Lower leg skin (tissue), 3 donors: ENCODE results near the gene PLXNB1.

ENCODE experiments used
- POLR2A ChIP-seq, 2 donors: fragments of 450-650 bp; IDR thresholded peaks; one replicate each; pipeline ENCODE4 v1.6.1; 2016 to 2017; ENCODE audit warnings: antibody characterized with exemption in 2 of 2, mild to moderate bottlenecking in 1 of 2, moderate library complexity in 1 of 2
- TF ChIP-seq, protein P1 (sequence below), 3 donors: fragments of 450-650 bp; IDR thresholded peaks; one replicate each; pipeline ENCODE4 v1.5.1; 2016; ENCODE audit warnings: antibody characterized with exemption in 3 of 3, mild to moderate bottlenecking in 3 of 3, moderate library complexity in 2 of 3

DNA sequence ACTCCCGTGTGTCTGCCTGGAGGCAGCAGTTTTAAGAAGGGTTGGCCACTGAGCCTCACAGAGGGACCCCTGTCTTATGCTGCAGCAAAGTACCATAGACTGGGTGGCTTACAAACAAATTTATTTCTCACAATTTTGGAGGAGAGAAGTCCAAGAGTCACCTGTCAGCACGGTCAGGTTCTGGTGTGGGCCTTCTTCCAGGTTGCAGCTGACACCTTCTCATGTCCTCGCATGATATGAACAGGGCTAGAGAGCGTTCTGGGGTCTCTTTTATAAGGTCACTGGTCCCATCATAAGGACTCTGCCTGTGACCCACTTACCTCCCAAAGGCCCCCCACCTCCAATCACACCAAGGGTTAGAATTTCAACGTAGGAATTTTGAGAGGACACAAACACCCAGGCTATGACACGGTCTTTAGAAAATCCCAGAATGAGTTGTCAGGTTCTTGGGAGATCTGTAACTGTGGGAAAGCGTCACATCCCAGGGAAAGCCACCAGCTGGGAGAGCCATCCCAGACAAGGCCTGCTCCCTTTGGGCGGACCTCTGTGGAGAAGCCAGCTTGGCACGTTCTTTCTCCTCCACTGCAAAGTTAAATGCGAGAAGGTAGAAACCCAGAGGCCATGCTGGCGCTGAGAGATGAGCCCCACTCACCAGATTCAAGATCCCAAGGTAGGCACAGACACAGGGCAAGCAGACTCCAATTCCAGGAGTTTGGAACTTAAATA lies 58.1 kb downstream of the PLXNB1 start, which contains the start of gene FBXW12:
- TF ChIP-seq, protein P1, sequence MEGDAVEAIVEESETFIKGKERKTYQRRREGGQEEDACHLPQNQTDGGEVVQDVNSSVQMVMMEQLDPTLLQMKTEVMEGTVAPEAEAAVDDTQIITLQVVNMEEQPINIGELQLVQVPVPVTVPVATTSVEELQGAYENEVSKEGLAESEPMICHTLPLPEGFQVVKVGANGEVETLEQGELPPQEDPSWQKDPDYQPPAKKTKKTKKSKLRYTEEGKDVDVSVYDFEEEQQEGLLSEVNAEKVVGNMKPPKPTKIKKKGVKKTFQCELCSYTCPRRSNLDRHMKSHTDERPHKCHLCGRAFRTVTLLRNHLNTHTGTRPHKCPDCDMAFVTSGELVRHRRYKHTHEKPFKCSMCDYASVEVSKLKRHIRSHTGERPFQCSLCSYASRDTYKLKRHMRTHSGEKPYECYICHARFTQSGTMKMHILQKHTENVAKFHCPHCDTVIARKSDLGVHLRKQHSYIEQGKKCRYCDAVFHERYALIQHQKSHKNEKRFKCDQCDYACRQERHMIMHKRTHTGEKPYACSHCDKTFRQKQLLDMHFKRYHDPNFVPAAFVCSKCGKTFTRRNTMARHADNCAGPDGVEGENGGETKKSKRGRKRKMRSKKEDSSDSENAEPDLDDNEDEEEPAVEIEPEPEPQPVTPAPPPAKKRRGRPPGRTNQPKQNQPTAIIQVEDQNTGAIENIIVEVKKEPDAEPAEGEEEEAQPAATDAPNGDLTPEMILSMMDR (IDR thresholded peaks at IDR 0.05): no peak
- no peak for TF ChIP-seq POLR2A (IDR thresholded peaks at IDR 0.05)
